PFSK-1 (cell line): ENCODE data around the gene TMEM175.

Experiments
- FOXP2 ChIP-seq: optimal IDR thresholded peaks from 2 replicates; pipeline ENCODE3; 2011; ENCODE audit warnings: borderline replicate concordance, control low read depth, inconsistent platforms; ENCODE audit not compliant: insufficient read depth; ENCODE audit errors: extremely low read length, extremely low read depth
- POLR2AphosphoS5 ChIP-seq: IDR thresholded peaks from 2 replicates; pipeline ENCODE4 v1.6.1; 2012; ENCODE audit warnings: low read depth, mild to moderate bottlenecking, control low read depth, low read length, moderate library complexity
- REST ChIP-seq, 2 experiments: IDR thresholded peaks; 2 replicates each; pipeline versions ENCODE4 v1.6.1 to v1.8.0; 2011 to 2012; ENCODE audit warnings: low read depth in 2 of 2, low read length in 2 of 2, control low read depth in 1 of 2, inconsistent platforms in 1 of 2, mild to moderate bottlenecking in 1 of 2, moderate library complexity in 1 of 2; ENCODE audit not compliant: insufficient read depth in 1 of 2
- SIN3A ChIP-seq: IDR thresholded peaks from 2 replicates; pipeline ENCODE4 v1.6.1; 2012; ENCODE audit warnings: mild to moderate bottlenecking, low read length, moderate library complexity, borderline replicate concordance; ENCODE audit not compliant: insufficient read depth
- TAF1 ChIP-seq: IDR thresholded peaks from 2 replicates; pipeline ENCODE4 v1.6.1; 2012; ENCODE audit warnings: low read length, control low read depth, borderline replicate concordance; ENCODE audit not compliant: insufficient read depth

TMEM175 gene

DNA sequence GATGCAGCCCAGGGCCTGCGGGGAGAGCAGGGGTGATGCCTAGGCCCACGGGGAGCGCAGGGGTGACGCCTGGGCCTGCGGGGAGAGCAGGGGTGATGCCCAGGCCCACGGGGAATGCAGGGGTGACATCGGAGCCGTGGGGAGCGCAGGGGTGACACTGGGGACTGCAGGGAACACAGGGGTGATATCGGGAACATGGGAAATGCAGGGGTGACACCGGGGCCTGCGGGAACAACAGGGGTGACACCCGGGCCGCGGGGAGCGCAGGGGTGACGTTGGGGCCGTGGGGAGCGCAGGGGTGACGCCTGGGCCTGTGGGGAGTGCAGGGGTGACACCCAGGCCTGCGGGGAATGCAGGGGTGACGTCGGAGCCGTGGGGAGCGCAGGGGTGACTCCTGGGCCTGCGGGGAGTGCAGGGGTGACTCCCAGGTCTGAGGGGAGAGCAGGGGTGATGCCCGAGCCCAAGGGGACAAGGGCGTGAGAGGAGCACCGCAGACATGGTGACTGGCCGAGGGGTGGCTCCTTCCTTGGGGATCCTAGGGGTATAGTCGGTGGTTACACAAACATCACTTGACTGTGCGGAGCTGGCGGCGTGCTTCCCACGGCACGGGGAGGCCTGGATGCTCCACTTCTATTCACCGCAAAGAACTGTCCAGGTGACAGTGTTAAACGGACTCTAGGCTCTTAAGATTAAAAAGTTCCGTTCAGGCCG is 38.1 kb upstream of the TMEM175 start:
- TF ChIP-seq REST (IDR thresholded peaks at IDR 0.05; ENCODE audit: insufficient read depth in 1 of 2, low read depth in 2 of 2, low read length in 2 of 2) (no peak), TAF1 (no peak), POLR2AphosphoS5 (no peak), FOXP2 (no peak), SIN3A (no peak)

GRCh38 chr4:895596-895995 is 36.7 kb upstream of the TMEM175 start:
- no peak for TF ChIP-seq SIN3A
- TF ChIP-seq REST (IDR thresholded peaks at IDR 0.05; ENCODE audit: insufficient read depth in 1 of 2, low read depth in 2 of 2, low read length in 2 of 2): no peak
- no peak for TF ChIP-seq POLR2AphosphoS5
- TF ChIP-seq TAF1: no peak
- TF ChIP-seq FOXP2: no peak

DNA sequence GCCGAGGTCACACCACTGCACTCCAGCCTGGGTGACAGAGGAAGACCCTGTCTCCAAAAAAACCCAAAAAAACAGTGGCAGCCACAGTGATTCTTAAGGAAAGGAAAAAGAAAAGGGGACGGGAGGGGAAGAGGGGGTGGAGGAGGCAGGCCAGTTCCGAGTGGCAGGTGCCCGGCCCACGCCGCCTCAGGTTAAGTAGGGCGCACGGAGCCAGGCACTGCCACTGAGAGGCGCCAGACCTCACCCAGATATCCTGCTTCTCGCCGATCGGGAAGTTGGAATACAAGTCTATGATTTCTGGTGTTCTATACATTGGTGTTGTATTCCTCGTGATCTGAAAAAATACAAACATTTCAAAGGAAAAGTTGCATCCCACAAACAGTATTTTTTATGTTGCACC is 36.0 kb upstream of the TMEM175 start:
- no peak for TF ChIP-seq REST (IDR thresholded peaks at IDR 0.05; ENCODE audit: insufficient read depth in 1 of 2, low read depth in 2 of 2, low read length in 2 of 2)
- TF ChIP-seq POLR2AphosphoS5: no peak
- no peak for TF ChIP-seq FOXP2
- TF ChIP-seq TAF1: no peak
- no peak for TF ChIP-seq SIN3A

DNA sequence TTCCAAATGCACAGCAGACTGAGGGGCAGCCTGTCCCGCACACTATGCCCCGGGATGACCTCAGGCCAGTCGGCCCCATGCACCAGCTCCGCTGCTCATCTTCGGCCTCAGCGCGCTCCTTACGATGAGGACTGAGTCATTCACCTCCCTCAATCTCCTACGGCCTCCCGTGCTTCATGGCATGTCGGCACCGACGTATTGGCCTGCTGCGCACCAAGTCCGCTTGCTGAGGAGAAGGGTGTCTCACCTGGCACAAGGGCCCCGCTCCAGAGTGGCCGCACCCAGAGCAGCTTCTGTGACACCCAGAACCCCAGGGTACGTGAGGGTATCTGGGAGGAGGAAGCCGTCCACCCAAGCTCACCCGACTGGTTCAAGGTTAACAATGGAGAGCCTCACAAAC is 35.6 kb upstream of the TMEM175 start:
- TF ChIP-seq TAF1 (no peak), FOXP2 (no peak), SIN3A (no peak), REST (IDR thresholded peaks at IDR 0.05; ENCODE audit: insufficient read depth in 1 of 2, low read depth in 2 of 2, low read length in 2 of 2) (no peak), POLR2AphosphoS5 (no peak)

DNA sequence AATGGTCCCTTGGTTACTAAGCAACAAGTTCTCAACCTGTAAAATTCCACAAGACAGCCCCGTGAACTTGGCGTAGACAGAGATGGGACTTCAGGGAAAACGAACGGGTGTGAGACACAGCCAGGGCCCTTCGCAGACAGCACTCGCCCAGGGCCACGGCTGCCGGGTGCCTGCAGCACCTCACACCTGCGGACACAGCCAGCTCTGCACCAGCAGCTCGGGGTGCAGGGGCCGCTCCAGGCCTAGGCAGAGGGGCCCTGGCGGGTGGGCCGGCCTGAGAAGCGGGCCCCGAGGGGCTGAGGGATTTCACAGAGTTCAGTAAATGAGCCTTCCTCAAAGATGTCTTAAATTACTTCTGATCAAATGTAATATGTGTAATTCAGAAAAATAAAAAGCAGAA is 34.1 kb upstream of the TMEM175 start:
- TF ChIP-seq REST (IDR thresholded peaks at IDR 0.05; ENCODE audit: insufficient read depth in 1 of 2, low read depth in 2 of 2, low read length in 2 of 2): no peak
- no peak for TF ChIP-seq FOXP2
- no peak for TF ChIP-seq SIN3A
- no peak for TF ChIP-seq POLR2AphosphoS5
- TF ChIP-seq TAF1: no peak
